Left colon (tissue), 2 donors: ENCODE measurements around the gene NRG3. TPM values are rescaled to one million over a fixed set of nuclear protein-coding genes. Genes with fewer than 3 reads are reported as not detected.

Source experiments
- ATAC-seq: fragments of 200-7000 bp; cut with Tn5 transposase; one replicate; pipeline ENCODE4 v1.9.1; 2020; ENCODE audit warnings: mild to moderate bottlenecking, moderate library complexity
- DNase-seq, 2 donors: peaks; one replicate each; pipeline ENCODE4 v3.0.0-alpha.2; 2020
- intact Hi-C, 2 donors: fragments of 100-400 bp; cut with DNase I in 1 of 2; cut with micrococcal nuclease in 1 of 2; formaldehyde crosslinking; loops; one replicate each; pipeline versions ENCODE4 v1.11.2 to v1.14.0; 2022; cut with DNase I, micrococcal nuclease
- total RNA-seq, 2 donors: library from RNA; stranded (reverse); fragmentation: NEBNext Ultra II Directional; extraction: Animal tissue kit (Norgen Biotek cat#: 25700); gene quantifications; one replicate each; pipeline ENCODE4 v1.2.1, GENCODE V29; 2021
- donor health status: DM: no; HTN: no; CAD: no.
- donor health status: DM: yes; HTN: yes; CAD: no.

Gene NRG3
- total RNA-seq, 2 donors from 2014 or later = 0.11 to 0.18 TPM

DNA sequence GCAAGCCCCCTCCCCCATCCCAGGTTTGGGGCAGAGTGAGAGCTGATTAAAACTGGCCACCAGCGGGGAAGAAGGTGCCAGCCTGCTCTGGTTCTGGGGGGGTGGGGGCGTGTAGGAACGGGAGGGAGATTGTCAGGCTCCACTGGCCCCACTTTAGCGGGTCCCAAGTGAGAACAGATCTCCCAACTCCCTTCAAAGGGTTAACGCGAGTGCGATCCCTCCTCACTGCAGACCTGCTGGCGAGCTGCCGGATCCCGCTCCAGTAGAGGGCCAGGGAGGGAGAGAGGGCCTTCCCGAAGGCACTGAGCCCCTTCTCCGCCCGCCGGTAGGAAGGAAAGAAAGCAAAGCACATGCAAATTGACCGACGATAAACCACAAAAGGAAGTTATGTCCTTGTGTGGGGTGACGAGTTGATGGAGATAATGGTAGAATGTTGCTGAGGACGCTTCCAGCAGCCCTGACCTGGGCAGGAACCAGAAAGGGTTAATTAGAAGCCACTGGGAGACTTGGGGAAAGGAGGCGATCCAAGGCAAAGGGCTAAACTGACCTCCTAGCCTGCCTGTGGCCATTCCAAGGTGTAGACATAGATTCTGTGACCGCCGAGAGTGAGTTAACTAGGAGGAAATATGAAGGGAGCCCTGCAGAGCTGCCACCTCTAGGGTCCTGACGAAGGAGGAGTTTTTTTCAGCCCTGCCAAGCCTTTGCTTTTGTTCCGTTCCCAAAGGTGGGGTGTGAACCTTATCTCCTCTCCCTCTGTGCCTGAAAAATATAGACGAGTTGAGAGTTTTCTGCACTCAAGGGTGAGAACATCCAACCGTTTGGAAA is 1.5 kb downstream of the NRG3 start:
- ATAC-seq (no peak), DNase-seq (no peak)
- intact Hi-C loops = no loop called here

DNA sequence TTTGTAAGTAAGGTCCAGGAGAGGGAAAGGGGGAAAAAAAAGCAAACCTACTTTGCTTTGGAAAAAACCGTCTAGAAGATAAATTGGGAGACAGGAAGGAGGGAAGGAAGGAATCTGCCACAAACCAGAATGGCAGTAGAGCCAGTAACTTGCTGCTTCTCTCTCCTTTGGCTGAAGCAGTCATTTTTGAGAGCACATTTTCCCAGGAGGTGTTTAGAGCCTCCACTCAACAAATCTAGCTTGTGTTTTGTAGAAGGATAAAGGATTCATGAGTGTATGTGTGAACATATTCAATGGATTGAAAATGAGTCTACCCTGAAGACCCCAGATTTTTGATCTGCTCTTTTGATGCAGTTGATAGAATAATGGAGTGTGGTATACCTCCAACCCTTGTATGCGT is 2.6 kb downstream of the NRG3 start:
- no peak for DNase-seq
- ATAC-seq = no peak

DNA sequence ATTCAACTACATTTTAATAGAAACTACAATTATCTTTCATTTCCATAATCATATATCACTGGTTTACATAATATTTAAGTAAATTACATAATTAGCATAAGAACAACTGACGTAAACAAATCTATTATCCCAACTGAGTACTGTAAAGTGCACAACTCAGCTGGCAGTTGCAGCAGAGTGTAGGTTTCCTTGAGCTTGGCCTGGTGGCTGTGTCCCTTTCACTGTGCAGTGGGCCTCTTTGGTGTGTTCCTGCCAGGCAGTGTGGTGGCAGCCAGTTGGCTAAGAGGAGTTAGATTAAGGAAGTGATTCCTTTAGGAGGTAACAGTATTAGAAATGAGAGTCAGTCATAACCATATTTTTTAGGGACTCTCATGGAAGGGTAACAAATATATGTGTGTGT is 7.0 kb downstream of the NRG3 start:
- ATAC-seq = no peak
- intact Hi-C loops = no loop called here
- DNase-seq = no peak

More for the DNA sequence above, 2.6 kb downstream of the NRG3 start:
- intact Hi-C loops = no loop called here

DNA sequence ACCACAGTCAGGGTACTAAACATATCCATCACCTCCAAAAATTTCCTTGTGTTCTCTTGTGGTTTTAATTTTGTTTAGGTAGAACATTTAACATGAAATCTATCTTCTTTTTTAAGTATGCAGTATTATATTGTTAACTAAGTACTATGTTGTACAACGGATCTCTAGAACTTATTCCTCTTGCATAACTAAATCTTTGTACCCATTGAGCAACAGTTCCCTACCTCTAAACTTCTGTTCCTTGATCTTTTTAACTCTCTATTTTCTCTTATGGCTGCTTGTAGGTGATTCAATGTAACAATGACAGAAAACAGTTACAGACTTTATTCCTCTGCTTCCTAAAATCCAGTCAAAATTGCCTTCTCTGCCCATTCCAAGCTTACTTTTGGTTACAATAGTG is 9.9 kb downstream of the NRG3 start:
- intact Hi-C loops = no loop called here
- no peak for ATAC-seq
- no peak for DNase-seq

- intact Hi-C loops = no loop called here
- DNase-seq = no peak
- no peak for ATAC-seq
Measured at GRCh38 chr10:81885491-81885890, 10.5 kb downstream of the NRG3 start.

DNA sequence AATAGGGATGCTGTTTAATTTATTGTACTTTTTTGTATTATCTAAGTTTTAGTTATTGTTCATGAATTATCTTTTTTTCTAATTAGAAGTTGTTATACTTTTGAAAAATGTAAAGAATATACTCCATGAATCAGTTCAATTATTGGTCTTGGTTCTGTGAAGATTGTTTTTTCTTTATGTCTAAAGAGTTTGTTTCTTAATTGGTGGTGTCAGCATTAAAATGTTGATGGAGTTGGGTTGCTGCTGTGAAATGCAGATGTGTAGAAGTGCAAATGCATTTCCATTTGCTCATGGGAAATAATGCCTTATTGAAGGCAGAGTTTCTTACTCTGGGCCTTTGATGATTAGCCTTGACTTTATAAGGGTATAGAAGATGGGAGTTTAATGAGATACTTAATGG is 11.9 kb downstream of the NRG3 start:
- no peak for ATAC-seq
- intact Hi-C loops = no loop called here
- DNase-seq = no peak

DNA sequence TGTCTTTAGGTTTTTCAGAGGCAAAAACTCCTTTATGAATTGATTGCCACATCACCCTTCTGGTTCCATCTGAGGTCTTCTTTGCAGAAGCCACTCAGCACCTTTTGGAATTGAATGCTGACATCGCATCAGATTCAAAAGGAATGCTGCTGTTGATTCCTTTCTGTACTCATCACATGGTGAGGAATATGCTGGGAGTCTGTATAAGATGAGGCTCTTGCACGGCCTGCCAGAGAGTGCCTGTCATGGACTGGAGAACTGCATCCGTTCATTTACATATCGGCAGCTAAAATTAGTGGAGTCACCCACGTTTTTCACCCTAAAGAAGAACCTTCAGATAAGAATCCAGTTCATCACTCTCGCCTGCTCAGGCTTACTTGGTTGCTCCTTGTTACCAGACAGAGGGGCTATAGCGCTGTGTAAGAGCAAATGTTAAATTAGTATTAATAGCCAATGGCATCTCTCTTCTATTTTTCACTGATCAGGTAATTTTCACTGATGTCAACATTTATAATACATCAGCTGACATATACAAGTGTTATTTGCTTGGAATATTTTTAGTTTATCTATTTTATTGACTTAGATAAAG is 14.3 kb downstream of the NRG3 start:
- intact Hi-C loops = no loop called here
- no peak for ATAC-seq

GRCh38 chr10:81894616-81895015 is 19.6 kb downstream of the NRG3 start:
- ATAC-seq = no peak
- DNase-seq = no peak
- intact Hi-C loops = no loop called here

More for the DNA sequence above, 14.3 kb downstream of the NRG3 start:
- no peak for DNase-seq

GRCh38 chr10:81898518-81898917 is 23.5 kb downstream of the NRG3 start:
- no peak for DNase-seq
- intact Hi-C loops = no loop called here
- no peak for ATAC-seq

- DNase-seq (no peak), ATAC-seq (no peak)
- intact Hi-C loops = no loop called here
Measured at GRCh38 chr10:81900989-81901388, 26.0 kb downstream of the NRG3 start.

DNA sequence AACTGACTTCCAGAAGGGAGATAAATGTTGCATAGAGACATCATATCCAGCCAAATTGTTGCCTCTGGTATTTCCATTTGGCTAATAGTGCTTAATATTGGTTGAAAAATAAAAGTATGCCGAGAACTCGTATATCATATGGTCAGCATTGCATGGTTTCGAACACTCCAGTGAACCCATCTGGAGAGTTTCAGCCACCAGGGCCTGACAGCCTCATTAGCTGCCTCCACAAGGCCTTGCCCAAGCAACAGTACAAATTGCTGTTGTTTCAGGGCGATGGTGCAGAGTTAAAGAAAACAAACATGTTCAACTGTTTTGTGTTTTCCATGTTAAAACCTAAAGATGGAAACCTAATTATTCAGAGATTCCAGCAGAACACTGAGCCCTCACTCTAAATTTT is 28.5 kb downstream of the NRG3 start:
- DNase-seq (no peak), ATAC-seq (no peak)
- intact Hi-C loops = no loop called here

GRCh38 chr10:81905161-81905560 is 30.2 kb downstream of the NRG3 start:
- ATAC-seq = no peak
- DNase-seq = no peak
- intact Hi-C loops = no loop called here

GRCh38 chr10:81909453-81909852 is 34.5 kb downstream of the NRG3 start:
- DNase-seq = no peak
- ATAC-seq = no peak
- intact Hi-C loops = no loop called here

- intact Hi-C loops = no loop called here
- no peak for ATAC-seq
Measured at GRCh38 chr10:81911328-81911727, 36.3 kb downstream of the NRG3 start.

DNA sequence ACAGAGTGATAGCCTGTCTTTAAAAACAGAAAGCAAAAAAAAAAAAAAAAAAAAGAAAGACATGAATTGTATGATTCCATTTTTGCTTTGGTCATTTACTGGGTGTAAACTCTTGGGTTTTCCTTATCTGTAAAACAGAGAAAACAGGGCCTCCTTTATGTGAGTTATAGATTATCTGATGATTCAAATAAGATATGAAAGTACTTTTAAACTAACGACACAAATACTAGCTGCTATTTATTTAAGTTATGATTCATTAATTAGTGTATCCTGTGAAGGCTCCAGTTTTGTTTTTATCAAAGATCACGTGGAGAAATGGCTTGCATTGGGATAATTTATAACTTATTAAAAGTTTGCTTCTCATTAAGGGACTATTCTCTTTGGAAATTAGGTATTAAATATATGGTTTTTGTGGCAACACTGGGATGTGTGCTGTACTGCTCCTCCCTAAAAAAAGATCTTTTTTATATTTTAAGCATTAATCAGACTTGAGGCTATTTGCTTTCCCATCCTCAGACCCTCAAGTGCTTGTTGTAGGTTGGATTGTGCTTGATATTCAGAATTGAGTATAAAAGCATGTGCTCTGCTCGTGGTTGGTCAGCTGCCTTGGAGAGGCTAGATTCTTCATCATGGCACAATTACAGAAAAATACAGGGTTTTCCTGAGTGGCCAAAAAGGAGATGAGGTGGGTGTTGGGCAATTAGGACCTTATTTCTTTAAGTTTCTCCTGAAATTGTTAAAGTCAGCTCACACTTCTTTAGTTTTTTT is 39.9 kb downstream of the NRG3 start:
- intact Hi-C loops = no loop called here
- no peak for ATAC-seq

More at GRCh38 chr10:81911328-81911727, 36.3 kb downstream of the NRG3 start:
- DNase-seq = no peak

GRCh38 chr10:81915504-81915897 is 40.5 kb downstream of the NRG3 start:
- no peak for DNase-seq
- intact Hi-C loops = no loop called here
- ATAC-seq = no peak

More for the DNA sequence above, 39.9 kb downstream of the NRG3 start:
- DNase-seq = no peak

DNA sequence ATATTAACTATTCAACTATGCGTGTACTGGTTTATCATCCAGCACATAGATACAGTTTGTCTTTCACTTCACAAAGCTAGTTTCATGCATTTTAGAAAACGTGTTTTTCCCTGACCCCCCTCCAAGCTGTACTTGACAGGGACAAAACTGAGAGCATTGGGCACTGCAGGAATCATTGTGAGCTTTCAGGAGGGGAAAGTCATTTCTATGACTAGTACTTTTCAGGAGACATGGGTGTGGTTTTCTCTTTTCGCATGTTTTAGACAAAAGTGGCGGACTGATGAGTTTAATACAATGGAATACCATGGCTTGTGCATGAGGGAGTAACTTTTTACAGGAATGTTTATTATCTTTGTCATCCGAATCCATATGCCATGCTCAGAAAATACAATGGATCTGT is 42.7 kb downstream of the NRG3 start:
- intact Hi-C loops = no loop called here
- no peak for ATAC-seq
- no peak for DNase-seq

DNA sequence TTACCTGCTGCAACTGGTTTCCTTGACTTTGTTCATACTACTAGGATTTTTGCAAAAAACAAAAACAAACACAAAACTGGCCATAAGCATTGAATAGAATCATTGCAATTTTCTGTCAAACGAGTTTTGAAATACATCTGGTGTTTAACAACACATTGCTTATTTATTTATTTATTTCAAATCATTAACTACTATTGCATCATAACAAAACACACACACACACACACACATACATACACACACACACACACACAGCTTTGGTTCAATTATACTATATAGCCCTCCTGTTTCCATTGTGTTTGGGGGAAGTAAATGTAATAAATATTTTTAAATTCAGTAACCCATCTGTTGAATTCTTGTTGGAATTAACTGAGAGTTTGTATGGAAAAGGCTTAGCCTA is 43.8 kb downstream of the NRG3 start:
- DNase-seq (no peak), ATAC-seq (no peak)
- intact Hi-C loops = no loop called here

- DNase-seq = no peak
- no peak for ATAC-seq
- intact Hi-C loops = no loop called here
Measured at GRCh38 chr10:81920213-81920829, 45.3 kb downstream of the NRG3 start.

GRCh38 chr10:81928119-81928518 is 53.1 kb downstream of the NRG3 start:
- DNase-seq = no peak
- no peak for ATAC-seq
- intact Hi-C loops = no loop called here
